GM21786 (cell line): ENCODE measurements around the gene CLOCK.
A peak's percentile ranks its signal among the peaks of the same experiment; 100 is the strongest.

Source experiments
- ATAC-seq: cut with Tn5 transposase; IDR thresholded peaks from one replicate; pipeline ENCODE4 v1.9.1; 2021; ENCODE audit not compliant: unreplicated experiment

CLOCK gene

GRCh38 chr4:55424791-55425190 is 121.9 kb downstream of the CLOCK start:
- no peak for ATAC-seq

GRCh38 chr4:55416176-55416575 is 130.5 kb downstream of the CLOCK start:
- no peak for ATAC-seq

DNA sequence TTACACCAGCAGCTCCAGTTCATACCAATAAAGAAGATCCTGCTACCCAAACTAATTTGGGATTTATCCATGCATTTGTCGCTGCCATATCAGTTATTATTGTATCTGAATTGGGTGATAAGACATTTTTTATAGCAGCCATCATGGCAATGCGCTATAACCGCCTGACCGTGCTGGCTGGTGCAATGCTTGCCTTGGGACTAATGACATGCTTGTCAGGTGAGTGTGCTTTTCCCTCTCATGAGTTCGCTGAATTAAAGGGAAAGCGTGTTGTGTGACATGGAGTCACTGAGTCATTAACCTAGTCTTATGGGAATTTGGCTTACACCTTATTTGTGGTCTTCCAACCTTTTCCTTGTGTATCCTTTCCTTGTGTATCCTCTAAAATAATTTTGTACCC is 135.1 kb downstream of the CLOCK start:
- ATAC-seq: no peak

DNA sequence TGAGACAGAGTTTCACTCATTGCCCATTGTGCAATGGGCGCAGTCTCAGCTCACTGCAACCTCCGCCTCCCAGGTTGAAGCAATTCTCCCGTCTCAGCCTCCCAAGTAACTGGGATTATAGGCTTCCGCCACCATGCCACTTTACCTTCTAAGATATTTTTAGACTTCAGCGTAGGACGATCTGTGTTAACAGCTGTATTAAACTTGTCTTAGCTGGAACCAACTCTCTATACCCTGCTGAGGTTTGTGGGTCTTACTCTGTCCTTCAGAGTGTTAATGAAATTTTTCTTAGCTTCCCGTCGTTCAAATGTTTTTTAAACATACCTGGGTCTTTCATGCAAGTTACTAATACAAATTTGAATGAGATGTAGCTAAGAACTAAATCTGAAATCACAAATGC is 136.3 kb downstream of the CLOCK start:
- ATAC-seq: no peak

GRCh38 chr4:55409468-55410171 is 137.1 kb downstream of the CLOCK start:
- peak; percentile 83 for ATAC-seq

DNA sequence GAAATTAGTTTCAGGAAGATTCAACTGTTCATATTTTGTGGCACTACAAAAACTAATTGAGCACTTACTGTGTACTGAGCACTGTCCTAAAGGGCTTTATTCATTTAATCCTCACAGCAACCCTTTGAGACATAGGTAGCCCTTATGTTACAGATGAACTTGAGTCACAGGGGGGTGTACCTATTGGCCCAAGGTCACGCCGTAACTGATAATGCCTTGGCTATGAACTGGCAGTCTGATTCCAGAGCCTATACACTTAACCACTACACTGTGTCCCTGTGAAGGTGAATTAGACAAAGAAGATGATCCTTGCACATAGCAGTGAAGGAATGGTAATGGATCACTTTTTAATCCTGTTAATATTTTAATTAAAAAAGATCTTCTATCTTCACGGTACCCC is 138.9 kb downstream of the CLOCK start:
- ATAC-seq: no peak

DNA sequence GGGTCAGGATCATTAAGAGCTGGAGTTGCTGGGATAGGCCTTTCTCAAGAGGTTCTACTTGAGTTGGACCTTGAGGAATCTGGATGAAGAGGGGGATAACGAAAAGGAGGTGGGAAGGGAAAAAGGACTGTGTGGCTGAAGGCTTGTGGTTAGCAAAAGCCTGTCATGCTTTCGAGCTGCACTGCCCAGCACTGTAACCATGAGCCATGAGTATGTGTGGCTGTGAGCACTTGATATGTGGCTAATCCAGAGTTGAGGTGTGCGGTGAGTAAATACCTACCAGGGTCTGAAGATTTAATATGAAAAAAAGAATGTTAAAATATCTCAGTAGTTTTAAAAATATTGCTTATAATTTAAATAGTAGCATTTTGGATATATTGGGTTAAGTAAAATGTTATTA is 139.6 kb downstream of the CLOCK start:
- no peak for ATAC-seq

GRCh38 chr4:55406545-55406944 is 140.2 kb downstream of the CLOCK start:
- no peak for ATAC-seq

DNA sequence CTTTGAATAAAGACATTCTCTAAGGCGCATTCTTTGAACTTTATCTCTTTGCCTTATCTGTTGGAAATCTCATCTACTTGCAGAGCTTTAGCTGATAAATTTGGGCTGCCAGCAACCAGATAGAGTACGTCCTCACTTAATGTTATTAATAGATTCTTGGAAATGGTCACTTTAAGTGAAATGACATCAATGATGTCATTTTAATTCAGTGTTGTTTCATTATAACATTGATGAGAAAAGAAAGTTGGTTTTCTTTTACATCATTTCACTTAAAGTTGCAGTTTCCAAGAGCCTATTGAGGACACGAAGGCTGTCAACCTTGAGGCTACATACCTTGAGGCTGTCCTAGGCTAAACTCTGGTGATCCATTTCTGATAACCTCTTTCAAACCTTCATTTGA is 141.6 kb downstream of the CLOCK start:
- ATAC-seq: no peak

DNA sequence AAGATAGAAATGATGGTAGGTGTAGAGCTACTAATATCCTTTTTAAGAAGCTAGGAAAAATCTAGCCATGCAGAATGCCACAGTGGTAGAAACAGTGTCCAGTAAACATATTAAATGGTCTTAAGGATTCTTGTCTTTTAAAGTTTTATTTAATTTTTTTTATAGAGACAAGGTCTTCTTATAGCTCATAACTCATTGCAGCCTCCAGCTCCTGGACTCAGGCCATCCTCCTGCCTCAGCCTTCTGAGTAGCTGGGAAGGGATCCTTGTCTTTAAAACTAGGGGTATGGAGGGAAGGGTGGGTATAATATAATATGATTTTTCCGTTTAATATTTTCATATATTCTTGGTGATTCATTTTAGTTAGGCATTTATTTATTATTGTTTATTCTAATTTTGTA is 147.1 kb downstream of the CLOCK start:
- ATAC-seq: no peak

- ATAC-seq: no peak
These were observed 147.7 kb downstream of the CLOCK start for GRCh38 chr4:55398966-55399365.

GRCh38 chr4:55398461-55398860 is 148.2 kb downstream of the CLOCK start:
- no peak for ATAC-seq

- no peak for ATAC-seq
These were observed 149.0 kb downstream of the CLOCK start for GRCh38 chr4:55397520-55398321.

GRCh38 chr4:55397126-55397436 is 149.6 kb downstream of the CLOCK start:
- ATAC-seq: no peak

DNA sequence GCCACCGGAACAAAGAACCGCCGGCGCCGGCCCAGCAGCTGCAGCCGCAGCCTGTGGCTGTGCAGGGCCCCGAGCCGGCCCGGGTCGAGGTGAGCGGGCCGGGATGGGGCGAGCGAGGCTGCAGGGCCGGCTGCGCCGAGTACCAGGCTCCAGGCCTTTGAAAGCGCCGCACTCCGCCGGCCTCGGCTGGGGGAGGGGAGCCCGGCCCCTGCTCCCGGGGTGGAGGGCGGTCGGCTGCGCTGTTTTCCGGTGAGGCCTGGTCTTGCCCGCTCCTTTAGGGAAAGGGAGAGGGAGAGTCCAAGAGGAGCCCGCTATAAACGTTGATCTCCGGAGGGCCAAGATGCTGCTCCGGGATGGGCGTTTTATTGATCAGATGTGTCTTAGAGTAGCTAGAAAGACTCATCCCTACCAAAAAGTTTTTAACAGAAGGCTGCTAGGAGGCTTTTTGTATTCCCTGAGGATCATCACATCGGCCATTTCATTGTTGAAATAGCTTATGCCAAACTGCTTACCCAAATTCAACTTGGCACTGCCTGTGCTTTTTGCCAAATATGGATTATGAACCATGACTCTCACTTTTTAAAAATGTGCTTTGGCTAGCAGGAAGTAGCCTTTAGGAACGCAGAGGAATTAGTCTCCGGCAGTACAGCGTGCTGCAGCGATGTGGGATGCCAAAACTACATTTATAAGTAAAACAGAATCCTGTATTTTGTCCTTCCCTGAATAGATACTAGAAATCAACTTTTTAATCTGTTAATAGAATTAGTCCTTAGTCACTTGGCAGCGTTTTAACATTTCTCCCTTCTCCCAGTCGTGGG is 150.2 kb downstream of the CLOCK start:
- ATAC-seq: peak; percentile 21

DNA sequence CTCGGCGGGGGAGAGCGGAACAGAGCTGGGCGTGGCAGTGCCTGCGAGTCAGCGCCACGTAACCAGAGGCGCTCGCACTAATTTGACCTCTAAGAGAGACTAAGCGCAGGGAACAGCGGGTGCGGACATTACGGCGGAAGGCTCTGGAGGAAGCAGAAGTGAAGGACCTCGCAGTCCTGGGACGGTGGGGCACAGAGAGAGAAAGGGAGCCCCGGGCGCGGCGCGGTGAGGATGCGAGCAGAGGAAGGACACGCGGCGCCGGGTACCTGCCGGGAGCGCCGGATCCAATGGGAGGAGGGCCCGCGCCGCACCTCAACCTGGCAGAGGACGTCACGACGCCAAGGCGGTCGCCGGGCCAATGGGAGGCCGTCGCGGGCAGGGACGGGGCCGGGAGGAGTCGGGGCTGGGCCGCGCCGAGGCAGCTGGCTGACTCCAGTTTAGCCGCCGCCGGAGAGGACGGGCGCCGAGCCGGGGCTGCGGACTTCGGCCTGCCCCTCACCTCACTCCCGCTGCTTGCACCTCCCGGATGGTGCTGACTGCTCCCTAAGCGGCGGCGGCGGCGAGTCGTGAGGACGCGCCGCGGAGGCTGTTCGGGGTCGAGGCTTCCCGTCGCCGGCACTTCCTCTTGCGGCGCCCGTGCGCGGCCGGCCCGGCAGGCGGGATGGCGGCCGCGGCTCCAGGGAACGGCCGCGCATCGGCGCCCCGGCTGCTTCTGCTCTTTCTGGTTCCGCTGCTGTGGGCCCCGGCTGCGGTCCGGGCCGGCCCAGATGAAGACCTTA is 151.0 kb downstream of the CLOCK start, which contains the start of gene TMEM165:
TSS of gene TMEM165 (plus strand) at position 429 of the 779 bp plus-strand sequence. CDS start at position 662, 233 bp downstream.
- peak; percentile 88 for ATAC-seq

GRCh38 chr4:55395218-55395528 is 151.5 kb downstream of the CLOCK start:
- ATAC-seq: no peak

DNA sequence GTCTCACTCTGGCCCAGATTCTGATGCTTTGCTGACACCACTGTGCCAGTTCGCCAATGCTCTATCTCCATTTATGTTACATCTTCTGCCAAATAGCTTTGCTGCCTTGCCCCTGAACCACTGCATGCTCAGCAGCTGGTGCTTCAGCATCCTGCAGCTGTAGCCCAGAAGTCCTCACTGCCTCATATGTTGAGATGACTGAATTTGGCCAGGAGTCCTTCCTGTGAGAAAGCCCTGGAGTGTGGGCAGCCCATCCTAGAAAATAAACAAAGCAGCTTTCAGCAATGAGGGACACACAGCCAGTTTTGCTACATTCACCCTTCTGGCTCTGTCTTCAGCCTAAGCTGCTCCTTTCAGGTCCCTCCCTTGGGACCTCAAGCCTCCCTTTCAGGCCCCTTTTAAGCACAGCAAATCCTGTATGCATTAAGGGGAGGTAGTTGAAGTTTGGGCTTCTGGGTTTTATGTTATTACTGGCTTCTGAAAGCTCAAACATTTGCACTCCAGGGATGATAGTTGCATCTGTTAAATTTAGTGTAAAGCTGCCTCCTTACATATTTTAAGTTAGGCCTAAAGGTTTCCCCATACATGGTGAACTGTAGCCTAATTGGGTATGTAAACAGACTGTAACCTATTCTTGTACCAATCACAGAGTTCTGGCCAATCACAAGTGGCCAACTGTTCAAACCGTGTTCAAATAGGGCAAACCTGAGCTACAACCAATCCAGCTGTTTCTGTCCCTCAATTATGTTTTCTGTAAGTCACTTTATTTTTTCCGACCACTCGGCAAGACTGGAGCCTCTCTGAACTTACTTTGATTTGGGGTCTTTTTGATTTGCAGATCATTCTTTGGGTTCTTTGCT is 153.0 kb downstream of the CLOCK start:
- no peak for ATAC-seq

DNA sequence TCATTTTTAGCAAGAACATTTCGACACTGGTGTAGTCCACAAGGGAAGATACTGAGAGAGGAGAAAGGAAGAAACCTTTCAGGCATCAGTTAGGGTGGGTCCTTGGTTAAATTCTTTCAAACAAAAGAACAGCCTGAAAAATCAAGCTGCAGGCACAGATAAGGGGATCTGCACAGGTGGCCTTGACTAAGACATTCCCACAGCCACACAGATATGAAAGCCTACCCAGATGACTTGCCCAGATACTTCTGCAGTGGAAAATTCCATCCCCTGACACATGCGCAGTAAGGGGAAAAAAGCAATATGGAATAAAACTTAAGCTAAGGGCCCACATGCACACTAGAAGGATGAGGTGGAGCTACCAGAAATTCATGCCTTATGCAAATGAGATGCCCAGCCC is 159.9 kb downstream of the CLOCK start:
- no peak for ATAC-seq

DNA sequence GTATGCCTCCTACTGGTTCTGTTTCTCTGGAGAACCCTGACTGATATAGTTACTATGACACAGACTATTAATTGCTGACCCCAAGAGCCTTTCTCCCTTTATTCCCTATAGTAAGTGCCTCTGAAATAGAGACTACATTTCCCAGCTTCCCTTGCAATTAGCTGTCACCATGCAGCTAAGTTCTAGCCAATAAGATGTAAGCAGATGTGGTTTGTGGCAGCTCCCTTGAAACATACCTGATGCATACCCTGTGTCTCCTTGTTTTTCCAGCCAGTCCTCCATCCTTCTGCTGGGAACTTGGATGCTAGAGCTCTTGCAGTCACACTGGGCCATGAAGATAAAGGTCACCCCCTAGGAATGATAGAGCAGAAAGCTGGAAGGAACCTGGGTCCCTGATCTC is 160.6 kb downstream of the CLOCK start:
- ATAC-seq: peak; percentile 87
